Smooth muscle cell (in vitro differentiated cells): ENCODE data around the gene AWAT2. TPM values are rescaled to one million over a fixed set of nuclear protein-coding genes. Genes with fewer than 3 reads are reported as not detected.

Source experiments
- DNase-seq: peaks from one replicate; lab custom pipeline; 2025; ENCODE audit not compliant: unreplicated experiment; lab: John Stamatoyannopoulos, UW
- H2AFZ ChIP-seq: fragments of 200-600 bp; sonication (generic); 2 replicates; pipeline ENCODE4 v1.6.0; 2016; ENCODE audit warnings: antibody characterized with exemption, low read depth, mild to moderate bottlenecking
- H3F3A ChIP-seq: fragments of 200-600 bp; sonication (generic); 2 replicates; pipeline ENCODE4 v1.6.0; 2017; ENCODE audit warnings: antibody characterized with exemption, low read depth
- H3K27ac ChIP-seq: fragments of 200-600 bp; sonication (generic); 2 replicates; pipeline ENCODE4 v1.5.1; 2016; ENCODE audit warnings: low read depth, mild to moderate bottlenecking
- H3K27me3 ChIP-seq: fragments of 200-600 bp; sonication (generic); 2 replicates; pipeline ENCODE4 v1.6.1; 2016; ENCODE audit warnings: low read depth, mild to moderate bottlenecking
- H3K36me3 ChIP-seq: fragments of 200-600 bp; sonication (generic); 2 replicates; pipeline ENCODE4 v1.5.1; 2016; ENCODE audit warnings: low read depth
- H3K4me1 ChIP-seq: fragments of 200-600 bp; sonication (generic); 2 replicates; pipeline ENCODE4 v1.5.1; 2016; ENCODE audit warnings: low read depth
- H3K4me2 ChIP-seq: fragments of 200-600 bp; sonication (generic); 2 replicates; pipeline ENCODE4 v1.6.0; 2016; ENCODE audit warnings: mild to moderate bottlenecking
- H3K4me3 ChIP-seq: fragments of 200-600 bp; sonication (generic); 2 replicates; pipeline ENCODE4 v1.5.1; 2016; ENCODE audit warnings: mild to moderate bottlenecking
- H3K79me2 ChIP-seq: fragments of 200-600 bp; sonication (generic); 2 replicates; pipeline ENCODE4 v1.6.0; 2016; ENCODE audit warnings: low read depth, mild to moderate bottlenecking
- H3K9ac ChIP-seq: fragments of 200-600 bp; sonication (generic); 2 replicates; pipeline ENCODE4 v1.6.0; 2016; ENCODE audit warnings: low read depth
- H3K9me3 ChIP-seq: fragments of 200-600 bp; sonication (generic); replicated peaks from 2 replicates; pipeline ENCODE4 v1.5.1; 2016; ENCODE audit warnings: low read depth
- H4K20me1 ChIP-seq: fragments of 200-600 bp; sonication (generic); 2 replicates; pipeline ENCODE4 v1.6.0; 2016; ENCODE audit warnings: low read depth
- CTCF ChIP-seq: fragments of 200-600 bp; sonication (generic); IDR thresholded peaks from 2 replicates; pipeline ENCODE4 v1.5.1; 2017; ENCODE audit warnings: borderline replicate concordance, mild to moderate bottlenecking, antibody characterized with exemption; ENCODE audit not compliant: insufficient read depth, poor library complexity, severe bottlenecking
- WGBS: methylation state at CpG from one replicate; pipeline ENCODE4 v1.1.7; 2016; ENCODE audit warnings: low lambda C conversion rate; 5-methylcytosine and 5-hydroxymethylcytosine counted together
- polyA plus RNA-seq: library from polyadenylated mRNA; unstranded; fragments of >200 nt; fragmentation: Nextera tagmentation; extraction: Ambion mirVana; gene quantifications from 2 replicates; pipeline ENCODE4 v1.2.1, GENCODE V29; 2016
- total RNA-seq: library from RNA; depleted of rRNA; stranded (reverse); fragments of >200 nt; gene quantifications from 2 replicates; pipeline ENCODE4 v1.2.3, GENCODE V29; 2014

The AWAT2 gene
- total and polyA plus RNA-seq, 2 experiments from 2014 or later, result not detected

- Histone ChIP-seq H4K20me1 (no peaks in the 10 kb centered on the region), H3K79me2 (no peaks in the 10 kb centered on the region), H3F3A (no peaks in the 10 kb centered on the region), H3K9me3 (no peaks in the 10 kb centered on the region), H3K27me3 (no peaks in the 10 kb centered on the region), H3K36me3 (no peaks in the 10 kb centered on the region), H2AFZ (no peak overlapping the region), H3K27ac (no peak overlapping the region), H3K4me1 (no peaks in the 10 kb centered on the region), H3K9ac (no peak overlapping the region), H3K4me2 (no peak overlapping the region), H3K4me3 (no peak overlapping the region)
- TF ChIP-seq CTCF, result no peak
- no peak for DNase-seq
- WGBS, result 62% methylated on average over 2 of the region's 2 CpGs
Observed at GRCh38 chrX:70009970-70010369, 39.8 kb downstream of the AWAT2 start.

- Histone ChIP-seq H4K20me1 (no peaks in the 10 kb centered on the region), H3K36me3 (no peaks in the 10 kb centered on the region), H3K4me2 (no peak overlapping the region), H2AFZ (no peak overlapping the region), H3K9me3 (no peaks in the 10 kb centered on the region), H3K27ac (no peak overlapping the region), H3K79me2 (no peaks in the 10 kb centered on the region), H3K4me1 (no peaks in the 10 kb centered on the region), H3K4me3 (no peak overlapping the region), H3F3A (no peaks in the 10 kb centered on the region), H3K9ac (no peak overlapping the region), H3K27me3 (no peaks in the 10 kb centered on the region)
- TF ChIP-seq CTCF, result no peak
- no peak for DNase-seq
Observed at GRCh38 chrX:70009049-70009448, 40.7 kb downstream of the AWAT2 start.

- no peak for DNase-seq
- Histone ChIP-seq H3K36me3 (no peaks in the 10 kb centered on the region), H3K27ac (no peak overlapping the region), H3K27me3 (no peaks in the 10 kb centered on the region), H4K20me1 (no peaks in the 10 kb centered on the region), H3K4me1 (no peaks in the 10 kb centered on the region), H2AFZ (no peak overlapping the region), H3K9ac (no peak overlapping the region), H3K4me2 (no peak overlapping the region), H3K4me3 (no peak overlapping the region), H3K79me2 (no peaks in the 10 kb centered on the region), H3F3A (no peaks in the 10 kb centered on the region), H3K9me3 (no peaks in the 10 kb centered on the region)
- no peak for TF ChIP-seq CTCF
Observed at GRCh38 chrX:70007946-70008345, 41.8 kb downstream of the AWAT2 start.

GRCh38 chrX:70001708-70002341 lies 47.9 kb downstream of the AWAT2 start:
- Histone ChIP-seq H3K27me3 (no peaks in the 10 kb centered on the region), H3K9ac (no peak overlapping the region), H3F3A (no peaks in the 10 kb centered on the region), H4K20me1 (no peaks in the 10 kb centered on the region), H3K36me3 (no peaks in the 10 kb centered on the region), H3K27ac (no peak overlapping the region), H3K4me1 (no peaks in the 10 kb centered on the region), H3K9me3 (no peaks in the 10 kb centered on the region), H2AFZ (no peak overlapping the region), H3K4me2 (no peak overlapping the region), H3K4me3 (no peak overlapping the region), H3K79me2 (no peaks in the 10 kb centered on the region)
- WGBS, result 87% methylated on average over 3 of the region's 3 CpGs
- TF ChIP-seq CTCF, result no peak
- no peak for DNase-seq
